ENCODE results near the gene FABP3. TPM values are rescaled to one million over a fixed set of nuclear protein-coding genes. Genes with fewer than 3 reads are reported as not detected.

The FABP3 gene
- total RNA-seq, 1 experiment from 2014 or later: 0.49 TPM

GRCh38 chr1:31377364-31377863 lies 4.5 kb upstream of the FABP3 start:
- DNase-seq (ENCODE audit: low read depth, low spot score) (no peak), ATAC-seq (no peak)
- Histone ChIP-seq H3K36me3 (ENCODE audit: control insufficient read depth, insufficient read depth, low read length) (no peaks in the 10 kb centered on the region), H3K4me1 (ENCODE audit: control insufficient read depth, insufficient read depth, low read length) (no peaks in the 10 kb centered on the region), H3K9me3 (ENCODE audit: control insufficient read depth, insufficient read depth, low read depth, low read length) (no peaks in the 10 kb centered on the region), H3K27ac (ENCODE audit: low read length) (no peak overlapping the region), H3K27me3 (ENCODE audit: control insufficient read depth, insufficient read depth, low read length) (no peaks in the 10 kb centered on the region), H3K4me3 (ENCODE audit: low read depth in 2 of 2, low read length in 2 of 2) (no peak overlapping the region)
- intact Hi-C loops (cut with micrococcal nuclease; ENCODE audit: unreplicated experiment): no loop called here
- in situ Hi-C loops (cut with HindIII; ENCODE audit: low pct_unique_long_range_greater_than_20kb, low sequenced_read_pairs): no loop called here
- BruUV-seq (replicated peaks): no TSS peak
- no peak for TF ChIP-seq CTCF (IDR thresholded peaks at IDR 0.05)
- TF ChIP-seq POLR2AphosphoS5 (IDR thresholded peaks at IDR 0.05; ENCODE audit: low read depth, low read length): no peak
- no peak for TF ChIP-seq REST (IDR thresholded peaks at IDR 0.05; ENCODE audit: insufficient read depth in 1 of 2, low read depth in 2 of 2, low read length in 1 of 2)
- TF ChIP-seq TCF7L2 (IDR thresholded peaks at IDR 0.05; ENCODE audit: low read depth, low read length): no peak
- no peak for TF ChIP-seq SIN3A (IDR thresholded peaks at IDR 0.05; ENCODE audit: borderline replicate concordance, insufficient read depth, low read depth, low read length)
- CTCF ChIA-PET: no interaction called here
- POLR2A ChIA-PET: interaction anchor here (0.5 kb wide), 1 partner anchor 90 kb away, joined by 3 read pairs; no protein-coding TSS in a partner anchor

GRCh38 chr1:31376375-31377134 lies 3.7 kb upstream of the FABP3 start:
- no peaks in the 10 kb centered on the region for H3K36me3 ChIP-seq (ENCODE audit: control insufficient read depth, insufficient read depth, low read length)
- H3K9me3 ChIP-seq (ENCODE audit: control insufficient read depth, insufficient read depth, low read depth, low read length): no peaks in the 10 kb centered on the region
- no peak for DNase-seq (ENCODE audit: low read depth, low spot score)
- H3K27ac ChIP-seq (ENCODE audit: low read length): no peak overlapping the region
- no peaks in the 10 kb centered on the region for H3K27me3 ChIP-seq (ENCODE audit: control insufficient read depth, insufficient read depth, low read length)
- ATAC-seq: no peak
- TF ChIP-seq POLR2AphosphoS5 (IDR thresholded peaks at IDR 0.05; ENCODE audit: low read depth, low read length) (no peak), SIN3A (IDR thresholded peaks at IDR 0.05; ENCODE audit: borderline replicate concordance, insufficient read depth, low read depth, low read length) (no peak), TCF7L2 (IDR thresholded peaks at IDR 0.05; ENCODE audit: low read depth, low read length) (no peak), REST (IDR thresholded peaks at IDR 0.05; ENCODE audit: insufficient read depth in 1 of 2, low read depth in 2 of 2, low read length in 1 of 2) (no peak), CTCF (IDR thresholded peaks at IDR 0.05) (no peak)
- intact Hi-C loops (cut with micrococcal nuclease; ENCODE audit: unreplicated experiment): no loop called here
- no TSS peak for BruUV-seq (replicated peaks)
- POLR2A ChIA-PET: interaction anchor here (0.5 kb wide), 1 partner anchor 91 kb away, joined by 3 read pairs; no protein-coding TSS in a partner anchor
- H3K4me1 ChIP-seq (ENCODE audit: control insufficient read depth, insufficient read depth, low read length): no peaks in the 10 kb centered on the region
- CTCF ChIA-PET: no interaction called here
- in situ Hi-C loops (cut with HindIII; ENCODE audit: low pct_unique_long_range_greater_than_20kb, low sequenced_read_pairs): no loop called here
- H3K4me3 ChIP-seq (ENCODE audit: low read depth in 2 of 2, low read length in 2 of 2): no peak overlapping the region
